Stimulated activated CD8-positive, alpha-beta memory T cell treated with anti-CD3 and anti-CD28 coated beads, Interleukin-15, amount 100 ng/mL, for 48 hours (primary cell): ENCODE measurements around the gene MSMP.

Experiments used
- DNase-seq, 2 donors: peaks; one replicate each; pipeline ENCODE4 v3.0.0-alpha.2; 2020; ENCODE audit warnings: low read depth in 2 of 2

Gene MSMP, protein sequence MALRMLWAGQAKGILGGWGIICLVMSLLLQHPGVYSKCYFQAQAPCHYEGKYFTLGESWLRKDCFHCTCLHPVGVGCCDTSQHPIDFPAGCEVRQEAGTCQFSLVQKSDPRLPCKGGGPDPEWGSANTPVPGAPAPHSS

DNA sequence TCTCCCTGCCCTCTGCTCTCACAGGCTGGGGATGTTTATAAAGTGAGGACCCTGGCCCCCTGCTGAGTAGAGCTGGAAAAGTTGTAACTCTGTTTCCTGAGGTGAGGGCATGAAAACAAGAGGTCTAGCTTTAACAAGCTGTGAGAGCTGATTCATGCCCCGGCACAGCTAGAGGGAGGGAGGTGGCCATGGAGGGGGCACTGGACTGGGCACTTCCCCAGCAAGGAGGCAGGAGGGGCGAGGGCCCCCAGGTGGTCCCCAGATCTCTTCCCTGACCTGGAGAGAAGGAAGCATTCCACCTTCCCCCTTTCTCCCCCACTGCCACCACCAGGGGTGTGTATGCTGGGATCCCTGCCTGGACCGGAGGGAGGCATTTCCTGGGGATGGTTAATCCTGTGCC lies at the start of gene MSMP:
Gene MSMP (minus strand): TSS at position 13 of the 400 bp plus-strand sequence. CDS start 147 bp downstream, outside the sequence.
- no peak for DNase-seq

DNA sequence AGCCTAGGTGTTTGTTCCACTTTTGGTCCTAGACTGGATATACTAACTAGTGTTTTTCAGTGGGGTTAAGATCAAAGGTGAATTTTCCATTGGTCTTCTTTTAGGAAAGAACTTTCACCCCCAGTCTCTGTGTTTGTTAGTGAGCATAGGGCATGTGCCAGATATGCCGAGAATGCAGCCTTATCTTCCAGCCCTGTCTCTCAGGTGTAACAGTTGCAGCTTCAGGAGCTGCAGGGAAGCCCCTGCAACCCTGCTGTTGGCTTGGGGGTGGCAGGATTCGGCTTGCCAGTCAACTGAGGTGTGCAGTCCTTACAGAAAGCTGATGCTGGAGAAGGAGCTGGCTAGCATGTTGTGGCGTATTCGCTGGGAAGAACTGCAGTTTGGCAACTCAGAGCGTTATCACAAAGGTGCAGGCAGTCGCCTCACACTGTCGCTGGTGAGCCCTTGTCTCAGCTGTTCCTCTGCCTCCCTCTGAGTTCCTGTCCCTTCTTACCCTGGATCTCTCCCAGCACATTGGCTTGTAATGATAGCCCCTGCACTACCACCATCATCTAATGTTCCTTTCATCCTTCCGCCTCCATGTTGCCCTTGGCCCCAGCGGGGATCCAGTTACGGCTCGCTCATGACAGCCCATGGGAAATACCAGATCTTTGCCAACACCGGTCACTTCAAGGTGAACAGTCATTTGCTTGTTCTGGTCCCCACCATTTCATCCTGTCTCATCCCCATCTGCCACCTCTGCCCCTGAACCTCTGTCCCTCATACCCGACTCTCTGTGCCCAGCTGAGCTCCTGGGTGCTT lies 47.5 kb upstream of the MSMP start:
- no peak for DNase-seq

DNA sequence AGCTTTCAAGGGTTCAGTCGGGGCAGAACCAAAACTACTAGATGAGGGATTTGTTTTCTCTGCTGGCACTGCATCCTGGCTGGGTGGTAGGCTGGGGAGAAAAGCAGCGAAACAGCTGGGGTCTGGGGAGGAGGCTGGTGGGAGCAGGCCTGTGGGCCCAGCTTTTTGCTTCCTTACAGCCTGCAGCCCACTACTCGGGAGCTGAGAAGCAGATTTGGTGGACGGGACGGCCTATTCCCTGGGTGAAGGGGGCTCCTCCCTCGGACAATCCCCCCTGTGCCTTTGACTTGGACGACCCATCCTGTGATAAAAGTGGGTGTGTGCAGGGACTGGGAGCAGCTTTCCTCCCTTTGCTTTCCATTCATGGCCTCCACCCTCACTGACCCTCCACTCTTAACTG lies 46.5 kb upstream of the MSMP start:
- no peak for DNase-seq

DNA sequence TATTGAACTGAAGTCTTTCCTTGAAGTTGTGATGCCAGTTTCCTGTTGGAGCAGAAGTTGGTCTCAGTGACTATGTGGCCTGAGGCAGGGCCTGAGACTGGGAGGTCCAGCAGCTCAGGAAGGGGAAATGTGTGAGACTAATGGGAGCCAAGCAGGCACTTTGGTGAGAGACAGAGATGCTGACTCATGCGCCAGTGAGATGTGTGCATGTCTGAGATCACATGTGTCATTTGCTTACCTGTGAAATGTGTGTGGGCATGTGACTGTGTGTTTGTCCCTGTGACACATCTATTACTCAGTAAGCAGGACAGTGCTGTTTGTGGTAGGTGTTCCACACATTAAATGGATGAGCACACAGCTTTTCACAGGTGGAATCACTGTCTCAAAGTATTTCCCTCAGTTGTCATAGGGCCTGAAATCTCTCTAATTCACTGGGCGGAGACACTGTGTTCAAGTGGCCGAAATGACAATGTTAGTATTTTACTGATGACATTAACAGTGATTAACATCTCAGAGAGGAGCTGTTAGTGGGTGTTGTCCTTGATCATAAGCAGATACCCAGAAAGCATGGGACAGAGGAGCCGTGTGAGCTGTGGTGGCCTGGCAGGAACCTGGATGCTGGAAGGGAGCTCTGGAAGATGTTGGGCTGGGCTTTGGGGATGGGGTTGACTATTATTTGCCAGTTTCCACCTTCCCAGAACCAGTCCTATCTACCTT lies 44.7 kb upstream of the MSMP start:
- peak; percentile 27 to 40 for DNase-seq

DNA sequence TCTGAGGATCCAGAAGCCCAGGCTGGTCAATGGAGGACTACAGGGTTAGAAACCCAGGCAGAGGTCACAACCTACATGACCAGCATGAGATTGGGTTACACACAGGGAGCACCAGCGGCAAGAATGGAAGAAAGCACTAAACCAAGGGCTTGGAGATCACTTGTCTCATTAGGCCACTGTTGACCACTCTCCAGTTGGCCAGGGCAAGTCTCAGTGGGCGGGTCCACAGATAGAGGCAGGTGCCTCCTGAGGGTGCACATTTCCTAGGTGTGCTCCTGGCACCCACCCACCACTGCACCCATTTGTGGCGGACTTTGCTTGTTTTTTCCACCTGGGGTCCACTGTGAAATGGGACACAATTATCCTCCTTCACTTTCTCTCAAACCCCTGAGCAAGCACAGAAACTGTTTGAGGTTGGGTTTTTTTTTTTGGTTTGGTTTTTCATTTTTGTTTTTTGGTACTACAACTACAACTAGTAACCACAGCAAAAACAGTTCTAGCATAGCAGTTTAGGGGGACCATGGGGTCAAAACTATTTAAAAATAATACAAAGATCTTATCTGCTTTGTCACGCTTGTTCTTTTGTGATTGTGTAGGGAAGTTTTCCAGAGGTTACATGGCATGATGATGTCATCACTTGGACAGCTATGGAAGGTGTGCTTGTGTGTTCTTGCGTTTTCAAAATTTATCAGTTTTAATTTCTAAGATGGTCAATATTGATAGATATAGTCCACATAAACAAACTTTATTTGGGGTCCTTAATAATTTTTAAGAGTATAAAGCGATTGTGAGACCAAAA lies 43.4 kb upstream of the MSMP start:
- DNase-seq = no peak

DNA sequence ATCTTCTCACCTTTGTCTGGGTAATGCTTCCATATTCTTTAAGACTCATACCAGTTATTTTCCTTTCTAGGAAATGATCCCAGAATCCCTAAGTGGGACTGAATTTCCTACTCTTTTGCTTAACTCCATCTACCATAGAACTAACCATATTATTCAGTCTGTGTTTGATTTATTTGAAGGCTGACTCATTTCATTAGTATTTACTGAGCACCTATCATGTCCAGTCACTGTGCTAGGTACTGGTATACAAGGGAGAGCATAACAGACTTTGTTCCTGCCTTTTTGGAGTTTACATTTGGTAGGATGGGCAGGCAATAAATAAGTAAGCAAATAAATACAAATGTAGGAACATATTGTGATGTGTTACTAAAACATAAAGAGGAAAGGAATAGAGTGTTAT lies 41.6 kb upstream of the MSMP start:
- no peak for DNase-seq

DNA sequence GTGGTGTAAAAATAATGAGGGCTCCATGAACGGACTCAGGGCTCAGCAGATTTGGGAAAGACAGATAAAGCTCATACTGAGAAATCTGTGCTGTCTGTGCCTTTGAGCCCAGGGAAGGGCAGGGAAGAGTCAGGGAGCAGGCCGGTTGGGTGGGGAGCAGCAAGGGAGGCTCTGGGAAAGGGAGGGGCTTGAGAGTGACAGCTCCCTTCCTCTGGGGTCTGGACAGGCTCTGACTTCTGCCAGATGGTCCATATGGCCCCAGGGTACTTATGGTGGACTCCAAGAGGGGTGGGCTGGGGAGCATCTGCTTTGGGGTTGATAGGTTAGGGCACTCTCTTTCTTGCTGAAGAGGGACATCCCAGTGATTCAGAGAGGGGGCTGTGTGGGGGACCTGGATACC lies 39.4 kb upstream of the MSMP start:
- no peak for DNase-seq

DNA sequence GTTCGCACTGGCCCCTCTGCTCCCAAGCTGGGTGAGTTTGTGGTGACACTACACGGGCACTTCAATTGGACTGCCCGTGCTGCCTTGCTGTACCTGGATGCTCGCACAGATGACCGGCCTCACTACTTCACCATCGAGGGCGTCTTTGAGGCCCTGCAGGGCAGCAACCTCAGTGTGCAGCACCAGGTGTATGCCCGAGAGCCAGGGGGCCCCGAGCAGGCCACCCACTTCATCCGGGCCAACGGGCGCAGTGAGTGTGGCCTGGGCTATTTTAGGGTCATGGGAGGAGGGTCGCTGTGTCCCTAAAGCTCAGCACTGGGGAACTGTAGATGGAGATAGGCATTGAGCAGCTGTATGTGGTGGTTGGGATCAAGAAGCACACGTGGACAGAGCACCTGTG lies 38.8 kb upstream of the MSMP start:
- no peak for DNase-seq

DNA sequence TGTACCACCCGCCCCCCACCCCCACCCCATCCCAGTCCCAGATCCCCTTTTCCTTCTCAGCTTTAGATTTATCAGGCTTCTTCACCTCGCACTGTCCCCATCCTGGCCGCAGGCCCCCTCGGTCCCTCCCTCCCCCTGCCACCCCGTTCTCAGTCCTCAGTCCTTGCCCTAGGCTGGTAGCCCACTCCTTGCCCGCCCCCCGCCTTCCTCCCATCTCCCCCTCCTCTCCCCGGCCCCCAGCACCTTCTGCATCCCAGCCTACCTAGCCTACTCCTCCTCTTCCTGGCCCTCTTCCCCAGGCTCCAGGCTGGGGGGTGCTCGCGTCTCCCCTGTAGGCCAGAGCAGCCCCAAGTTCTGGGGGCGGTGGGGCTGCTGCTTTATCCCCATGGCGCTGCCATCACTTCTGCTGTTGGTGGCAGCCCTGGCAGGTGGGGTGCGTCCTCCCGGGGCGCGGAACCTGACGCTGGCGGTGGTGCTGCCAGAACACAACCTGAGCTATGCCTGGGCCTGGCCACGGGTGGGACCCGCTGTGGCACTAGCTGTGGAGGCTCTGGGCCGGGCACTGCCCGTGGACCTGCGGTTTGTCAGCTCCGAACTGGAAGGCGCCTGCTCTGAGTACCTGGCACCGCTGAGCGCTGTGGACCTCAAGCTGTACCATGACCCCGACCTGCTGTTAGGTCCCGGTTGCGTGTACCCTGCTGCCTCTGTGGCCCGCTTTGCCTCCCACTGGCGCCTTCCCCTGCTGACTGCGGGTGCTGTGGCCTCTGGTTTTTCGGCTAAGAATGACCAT lies 38.1 kb upstream of the MSMP start:
- no peak for DNase-seq

DNA sequence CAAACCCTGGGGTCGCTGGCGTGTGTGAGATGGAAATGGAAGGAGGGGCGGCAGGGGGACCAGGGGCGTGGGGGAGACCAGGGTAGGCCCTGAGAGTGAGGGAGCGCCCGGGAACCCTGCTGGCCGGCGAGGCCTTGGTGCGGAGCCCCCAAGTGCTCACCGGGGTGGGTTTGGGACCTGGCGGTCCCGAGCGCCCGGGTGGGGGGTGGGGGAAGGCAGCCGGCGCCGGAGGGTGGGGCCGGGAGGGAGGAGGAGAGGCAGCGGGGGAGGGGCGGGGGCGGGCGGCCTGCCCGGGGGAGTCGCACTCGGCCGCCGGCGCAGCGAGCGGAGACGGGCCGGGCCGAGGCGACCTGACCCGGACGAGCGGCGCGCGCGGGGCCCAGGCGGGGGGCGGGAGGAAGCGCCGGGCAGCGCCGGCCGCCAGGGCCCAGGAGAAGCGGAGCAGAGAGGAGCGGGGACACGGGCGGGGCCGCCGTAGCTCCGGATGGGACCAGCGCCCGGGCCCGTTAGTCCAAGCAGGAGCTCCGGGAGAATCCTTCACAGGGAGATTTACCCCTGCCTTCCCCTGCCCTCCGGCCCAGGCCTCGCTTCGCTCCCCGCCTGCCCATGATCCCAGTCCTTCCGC lies 37.3 kb upstream of the MSMP start, which contains the start of gene NPR2:
Gene NPR2 (plus strand): TSS at position 295 of the 625 bp plus-strand sequence. CDS start 818 bp downstream, outside the sequence.
- no peak for DNase-seq

DNA sequence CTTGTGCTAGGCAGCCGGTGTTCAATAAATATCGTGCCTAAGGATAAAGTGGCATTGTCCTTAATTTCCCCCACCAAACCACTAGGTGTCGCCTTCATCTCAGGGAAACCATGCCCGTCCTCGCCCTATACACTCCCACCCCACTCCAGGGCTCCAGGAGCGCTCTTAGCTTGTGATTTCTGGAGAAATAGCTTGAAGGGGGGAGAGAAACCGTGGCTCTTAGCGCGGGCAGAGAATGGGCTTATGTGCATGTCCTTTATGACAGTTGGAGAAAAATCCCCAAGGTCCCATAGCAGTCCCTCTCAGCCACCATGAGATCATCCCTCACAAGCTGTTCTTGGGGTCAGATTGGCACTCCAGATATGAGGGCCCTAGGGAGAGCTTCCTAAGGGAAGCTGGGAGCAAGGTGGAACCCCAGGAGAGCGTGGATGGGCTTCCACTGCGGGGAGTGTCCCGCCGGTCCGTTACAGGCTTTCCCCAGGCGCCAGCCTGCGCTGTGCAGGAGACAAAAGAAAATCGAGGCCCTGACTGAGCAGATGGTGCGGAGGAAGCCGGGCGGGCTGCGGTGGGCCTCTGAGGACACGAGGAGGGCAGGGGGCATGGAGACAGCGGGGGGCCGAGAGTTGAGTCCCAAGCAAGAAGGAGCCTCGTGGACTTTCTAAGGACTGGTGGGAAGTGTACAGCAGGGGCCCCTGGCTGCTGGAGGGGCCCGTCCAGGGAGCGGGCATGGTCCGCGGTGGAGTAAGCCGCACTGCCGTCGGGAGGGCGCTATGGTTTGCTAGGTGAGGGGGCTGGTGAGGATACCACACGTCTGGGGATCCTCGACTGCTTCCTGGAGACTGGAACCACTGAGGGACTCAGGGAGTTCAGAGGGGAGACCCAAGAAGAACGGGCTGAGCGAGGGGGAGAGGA lies 36.6 kb upstream of the MSMP start:
- peak; percentile 4 to 9 for DNase-seq

DNA sequence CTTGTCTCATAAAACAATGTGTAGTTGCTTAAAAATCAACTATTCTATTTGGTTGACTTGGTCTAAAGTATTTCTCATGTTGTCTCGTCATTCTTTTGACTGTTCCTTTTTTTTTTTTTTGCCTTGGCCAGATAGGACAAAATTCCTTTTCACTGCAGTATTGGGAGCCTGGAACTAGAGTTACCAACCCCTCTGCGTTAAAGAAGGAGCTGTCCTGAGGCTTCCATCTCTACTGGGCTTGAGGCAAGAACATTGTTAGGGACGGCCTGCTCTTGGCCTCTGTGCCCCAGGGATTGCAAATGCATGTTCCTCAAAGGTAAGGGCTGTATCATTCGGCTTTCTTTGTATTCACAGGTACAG lies 35.9 kb upstream of the MSMP start:
- DNase-seq = no peak

DNA sequence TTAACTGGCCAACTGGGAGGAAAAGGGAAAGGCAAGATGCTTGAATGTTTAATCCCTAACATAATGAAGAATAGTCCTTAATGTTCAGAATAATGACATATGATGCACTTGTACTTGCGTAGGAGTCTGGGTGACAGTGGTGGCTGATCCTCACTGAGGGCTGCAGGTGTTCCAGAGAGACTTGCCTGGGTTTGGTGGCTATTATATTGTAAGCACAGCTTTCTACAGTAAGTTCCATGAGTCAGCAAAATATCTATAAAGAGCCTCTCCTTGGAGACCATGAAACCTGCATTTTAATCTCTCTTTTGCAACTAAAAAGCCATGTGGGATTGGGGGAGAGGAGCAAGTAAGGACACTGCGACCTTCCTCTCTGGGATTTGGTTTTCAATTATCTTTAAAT lies 35.5 kb upstream of the MSMP start:
- no peak for DNase-seq

DNA sequence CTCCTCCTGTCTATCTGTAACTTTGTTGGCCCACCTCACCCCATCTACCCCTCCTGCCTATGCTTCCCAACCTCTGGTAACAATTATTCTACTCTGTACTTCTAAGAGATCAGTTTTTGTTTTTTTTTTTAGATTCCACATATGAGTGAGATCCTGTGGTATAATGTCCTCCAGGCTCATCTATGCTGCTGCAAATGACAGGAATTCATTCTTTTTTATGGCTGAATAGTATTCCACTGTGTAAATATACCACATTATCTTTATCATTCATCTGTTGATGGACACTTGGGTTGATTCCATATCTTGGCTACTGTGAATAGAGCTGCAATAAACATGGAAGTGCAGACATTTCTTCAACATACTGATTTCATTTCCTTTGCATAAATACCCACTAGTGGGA lies 29.3 kb upstream of the MSMP start:
- no peak for DNase-seq

DNA sequence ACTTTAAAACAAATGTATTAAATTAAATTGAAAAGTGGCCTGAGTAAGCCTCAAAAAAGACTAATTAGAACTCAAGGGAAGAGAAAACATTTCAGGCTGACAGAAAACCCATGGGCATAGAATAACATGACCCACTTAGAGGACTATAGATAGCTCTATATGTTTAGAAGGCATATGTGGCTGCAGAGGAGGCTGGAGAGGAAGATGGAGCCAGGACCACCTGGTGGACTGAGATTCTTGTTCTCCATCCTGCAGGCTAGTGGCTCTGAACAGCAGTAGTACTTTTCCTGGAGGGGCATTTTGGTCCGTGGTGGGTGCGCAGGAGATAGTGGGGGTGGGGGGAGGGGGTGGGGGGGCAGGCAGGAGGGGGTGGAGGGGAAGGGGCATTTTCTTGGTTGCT lies 27.0 kb upstream of the MSMP start:
- no peak for DNase-seq

DNA sequence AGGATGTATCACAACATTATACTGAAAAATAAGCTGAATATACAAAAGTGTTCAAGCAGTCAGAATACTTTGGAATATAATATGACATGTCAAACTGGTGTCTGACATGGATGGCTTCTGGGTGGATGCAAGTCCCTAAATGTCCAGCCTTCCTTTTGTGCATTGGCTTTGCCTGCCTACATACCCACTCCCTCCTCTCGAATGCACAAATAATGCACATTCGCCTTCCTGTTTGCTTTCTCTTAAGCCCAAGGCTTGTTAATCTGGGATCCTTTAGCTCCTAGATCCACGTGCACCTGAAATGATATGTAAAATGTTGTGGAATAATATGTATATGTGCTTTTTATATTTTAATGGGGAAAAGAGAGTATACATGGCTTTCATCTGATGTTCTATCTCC lies 24.4 kb upstream of the MSMP start:
- no peak for DNase-seq

DNA sequence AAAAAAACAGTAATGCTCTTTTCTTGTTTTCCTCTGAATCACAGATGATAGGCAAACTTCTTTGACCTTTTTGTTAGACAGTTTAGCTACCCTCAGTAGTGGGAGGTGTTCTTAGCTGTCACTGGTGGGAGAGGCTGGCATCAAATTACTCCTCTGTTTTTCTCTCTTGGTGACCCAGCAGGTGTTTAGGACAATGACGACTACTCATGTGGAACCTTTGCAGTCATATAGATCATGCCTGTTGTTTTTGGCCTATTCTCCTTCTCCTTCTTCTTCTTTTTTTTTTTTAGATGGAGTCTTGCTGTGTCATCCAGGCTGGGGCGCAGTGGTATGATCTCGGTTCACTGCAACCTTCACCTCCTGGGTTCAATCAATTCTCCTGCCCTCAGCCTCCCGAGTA lies 21.9 kb upstream of the MSMP start:
- DNase-seq = no peak

DNA sequence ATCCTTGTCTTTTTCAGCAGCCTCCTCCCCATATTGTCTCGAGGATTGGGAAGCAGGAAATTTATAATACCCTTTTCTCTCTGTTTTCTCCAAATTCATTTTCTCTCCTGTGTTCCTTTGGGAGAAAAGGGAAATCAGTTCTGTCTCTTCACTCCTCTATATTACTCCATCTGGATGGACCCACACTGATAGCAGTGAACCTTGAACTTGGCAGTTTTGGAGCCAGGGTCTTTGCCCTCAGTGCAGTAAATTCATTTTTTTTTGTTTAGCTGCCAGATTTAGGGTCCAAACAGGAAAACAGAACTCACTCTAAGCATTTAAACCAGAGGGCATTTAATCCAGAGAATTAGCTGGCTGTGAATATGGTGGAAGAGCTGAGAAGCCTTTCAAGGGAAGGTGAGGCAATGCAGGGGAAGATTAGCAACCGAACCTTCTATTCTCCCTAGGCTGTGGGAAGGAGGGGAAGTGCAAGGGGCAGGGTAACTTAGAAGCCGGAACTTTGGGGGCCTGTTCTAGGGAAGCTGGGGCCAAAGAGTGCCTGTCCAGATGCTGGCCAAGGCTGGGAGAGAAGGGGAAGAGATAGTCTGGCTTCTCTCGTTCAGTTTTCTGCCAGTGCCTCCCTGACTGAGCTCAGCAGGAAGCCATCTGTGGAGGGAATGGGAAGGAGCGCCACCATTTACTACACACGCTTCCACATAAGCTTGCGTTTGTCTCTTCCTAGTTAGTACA lies 21.0 kb upstream of the MSMP start:
- no peak for DNase-seq

DNA sequence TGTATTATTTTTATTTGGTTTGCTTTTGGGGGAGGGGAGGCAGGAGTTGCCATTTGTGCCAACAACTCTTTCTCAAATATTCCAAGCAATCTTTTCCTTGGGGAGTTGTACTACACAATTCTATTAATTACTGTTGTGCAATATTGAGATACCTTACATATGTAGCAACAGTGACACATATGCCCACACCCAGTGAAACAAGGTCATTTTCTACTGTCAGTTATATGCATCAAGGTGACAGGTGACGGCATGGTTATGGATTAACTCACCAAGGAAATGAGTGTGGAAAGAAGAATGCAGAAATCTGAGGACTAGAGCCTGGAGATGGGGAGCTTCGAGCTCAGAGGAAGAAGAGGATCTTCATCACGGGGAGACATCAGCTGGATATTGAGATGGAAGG lies 17.9 kb upstream of the MSMP start:
- DNase-seq = no peak
